ENCODE data around the gene DNAJC24. TPM values are rescaled to one million over a fixed set of nuclear protein-coding genes. Genes with fewer than 3 reads are reported as not detected.

DNAJC24 gene
- total RNA-seq, 2 donors from 2014 or later, result 23.9 to 28.6 TPM

DNA sequence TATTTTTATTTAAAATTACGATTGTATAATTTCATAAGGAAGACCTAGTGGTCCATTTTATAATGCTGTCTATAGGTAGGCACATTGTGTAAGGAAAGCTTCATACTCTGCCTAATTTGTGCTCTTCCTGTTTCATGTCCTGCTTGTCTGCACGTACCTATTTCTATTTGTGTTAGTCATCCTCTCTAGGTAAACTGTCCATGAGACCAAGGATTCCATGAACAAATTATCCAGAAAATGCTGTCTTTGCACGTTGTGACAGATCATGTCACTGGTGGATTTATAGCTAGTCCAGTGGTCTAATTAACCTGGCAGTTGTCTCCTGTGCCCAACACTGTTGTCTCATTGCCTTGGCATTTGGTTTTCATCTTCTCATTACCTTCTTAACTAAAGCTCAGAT is 44.7 kb downstream of the DNAJC24 start:
- H3K4me3 Mint-ChIP-seq, result no peak overlapping the region
- TF ChIP-seq, protein P1, sequence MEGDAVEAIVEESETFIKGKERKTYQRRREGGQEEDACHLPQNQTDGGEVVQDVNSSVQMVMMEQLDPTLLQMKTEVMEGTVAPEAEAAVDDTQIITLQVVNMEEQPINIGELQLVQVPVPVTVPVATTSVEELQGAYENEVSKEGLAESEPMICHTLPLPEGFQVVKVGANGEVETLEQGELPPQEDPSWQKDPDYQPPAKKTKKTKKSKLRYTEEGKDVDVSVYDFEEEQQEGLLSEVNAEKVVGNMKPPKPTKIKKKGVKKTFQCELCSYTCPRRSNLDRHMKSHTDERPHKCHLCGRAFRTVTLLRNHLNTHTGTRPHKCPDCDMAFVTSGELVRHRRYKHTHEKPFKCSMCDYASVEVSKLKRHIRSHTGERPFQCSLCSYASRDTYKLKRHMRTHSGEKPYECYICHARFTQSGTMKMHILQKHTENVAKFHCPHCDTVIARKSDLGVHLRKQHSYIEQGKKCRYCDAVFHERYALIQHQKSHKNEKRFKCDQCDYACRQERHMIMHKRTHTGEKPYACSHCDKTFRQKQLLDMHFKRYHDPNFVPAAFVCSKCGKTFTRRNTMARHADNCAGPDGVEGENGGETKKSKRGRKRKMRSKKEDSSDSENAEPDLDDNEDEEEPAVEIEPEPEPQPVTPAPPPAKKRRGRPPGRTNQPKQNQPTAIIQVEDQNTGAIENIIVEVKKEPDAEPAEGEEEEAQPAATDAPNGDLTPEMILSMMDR (conservative IDR thresholded peaks at IDR 0.05), result no peak
- DNase-seq, result no peak
- no peak overlapping the region for H3K27ac Mint-ChIP-seq
- Histone ChIP-seq H3K4me1 (ENCODE audit: control insufficient read depth, insufficient read depth, low read length) (no peaks in the 10 kb centered on the region), H3K4me3 (ENCODE audit: low read length) (no peak overlapping the region), H3K36me3 (ENCODE audit: control insufficient read depth, insufficient read depth, low read length) (no peaks in the 10 kb centered on the region), H3K9me3 (ENCODE audit: control insufficient read depth, low read length) (peaks cover 14% of the 10 kb centered on the region), H3K9ac (ENCODE audit: extremely low read depth, low read length, poor library complexity, severe bottlenecking) (no peak overlapping the region), H3K27ac (ENCODE audit: low read depth, low read length) (no peak overlapping the region), H3K27me3 (ENCODE audit: control insufficient read depth, insufficient read depth, low read length, poor library complexity, severe bottlenecking) (no peaks in the 10 kb centered on the region)
- H3K36me3 Mint-ChIP-seq (ENCODE audit: low read depth), result peaks cover 20% of the 10 kb centered on the region
- H3K4me1 Mint-ChIP-seq, result peaks cover 15% of the 10 kb centered on the region
- H3K9me3 Mint-ChIP-seq, result peaks cover 10% of the 10 kb centered on the region
- 88 to 91% methylated on average over 2 to 3 of the region's 3 CpGs for WGBS, 2 experiments (ENCODE audit: insufficient coverage in 1 of 2, insufficient read length in 1 of 2)
- no peaks in the 10 kb centered on the region for H3K27me3 Mint-ChIP-seq (ENCODE audit: insufficient read depth)

DNA sequence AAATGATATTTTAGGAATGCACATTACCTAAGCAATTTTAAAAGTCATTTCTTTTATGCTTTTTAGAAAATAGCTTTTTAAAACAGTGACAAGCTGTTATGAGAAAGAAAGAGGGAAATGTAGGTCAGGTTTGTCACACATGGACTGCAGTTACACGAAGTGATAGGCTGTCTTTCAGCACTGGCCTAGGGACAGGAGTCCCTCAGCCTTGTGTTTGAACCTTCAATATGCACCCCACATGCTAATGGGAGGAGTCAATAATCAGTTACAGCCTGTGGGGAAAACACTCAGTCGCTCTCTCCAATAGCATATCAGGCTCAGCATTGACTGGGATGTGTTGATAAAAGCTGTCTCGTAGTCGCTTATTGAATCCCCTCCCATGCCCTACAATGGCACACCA is 45.8 kb downstream of the DNAJC24 start:
- no peak overlapping the region for H3K9ac ChIP-seq (ENCODE audit: extremely low read depth, low read length, poor library complexity, severe bottlenecking)
- Mint-ChIP-seq H3K9me3 (peaks cover 10% of the 10 kb centered on the region), H3K36me3 (ENCODE audit: low read depth) (peaks cover 15% of the 10 kb centered on the region), H3K27ac (no peak overlapping the region), H3K27me3 (ENCODE audit: insufficient read depth) (no peaks in the 10 kb centered on the region), H3K4me1 (peaks cover 26% of the 10 kb centered on the region), H3K4me3 (no peak overlapping the region)
- no peaks in the 10 kb centered on the region for H3K27me3 ChIP-seq (ENCODE audit: control insufficient read depth, insufficient read depth, low read length, poor library complexity, severe bottlenecking)
- H3K4me1 ChIP-seq (ENCODE audit: control insufficient read depth, insufficient read depth, low read length), result no peaks in the 10 kb centered on the region
- peaks cover 11% of the 10 kb centered on the region for H3K9me3 ChIP-seq (ENCODE audit: control insufficient read depth, low read length)
- no peak overlapping the region for H3K4me3 ChIP-seq (ENCODE audit: low read length)
- no peak overlapping the region for H3K27ac ChIP-seq (ENCODE audit: low read depth, low read length)
- no peaks in the 10 kb centered on the region for H3K36me3 ChIP-seq (ENCODE audit: control insufficient read depth, insufficient read depth, low read length)
- TF ChIP-seq, protein P1 (conservative IDR thresholded peaks at IDR 0.05), result no peak
- 87% methylated on average over 4 of the region's 4 CpGs; no CpG with 5 or more reads in 1 of the 2 experiments for WGBS, 2 experiments (ENCODE audit: insufficient coverage in 1 of 2, insufficient read length in 1 of 2)
- no peak for DNase-seq

DNA sequence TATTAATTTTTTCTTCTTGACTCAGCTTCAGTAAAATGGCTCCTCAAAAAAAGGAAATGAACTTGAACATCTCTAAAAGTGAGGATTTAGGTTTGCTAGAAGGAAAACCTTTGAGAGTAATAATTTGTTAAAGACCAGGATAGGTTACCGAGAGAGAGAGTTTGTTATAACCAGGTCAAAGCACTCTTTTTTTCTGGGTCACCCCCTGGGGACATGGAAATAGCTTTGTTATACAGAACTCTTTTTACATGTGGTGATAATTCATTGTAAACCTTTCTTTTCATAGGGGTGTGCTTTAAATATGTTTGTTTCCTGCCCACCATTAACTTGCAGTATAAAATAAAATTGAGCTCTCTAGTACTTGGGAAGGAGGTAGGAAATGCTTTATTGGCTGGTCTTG is 47.7 kb downstream of the DNAJC24 start:
- peaks cover 3% of the 10 kb centered on the region for H3K36me3 Mint-ChIP-seq (ENCODE audit: low read depth)
- H3K4me3 Mint-ChIP-seq, result no peak overlapping the region
- TF ChIP-seq, protein P1 (conservative IDR thresholded peaks at IDR 0.05), result no peak
- no peaks in the 10 kb centered on the region for H3K9me3 Mint-ChIP-seq
- Histone ChIP-seq H3K4me3 (ENCODE audit: low read length) (no peak overlapping the region), H3K27ac (ENCODE audit: low read depth, low read length) (no peak overlapping the region), H3K9me3 (ENCODE audit: control insufficient read depth, low read length) (no peaks in the 10 kb centered on the region), H3K27me3 (ENCODE audit: control insufficient read depth, insufficient read depth, low read length, poor library complexity, severe bottlenecking) (no peaks in the 10 kb centered on the region), H3K36me3 (ENCODE audit: control insufficient read depth, insufficient read depth, low read length) (no peaks in the 10 kb centered on the region), H3K9ac (ENCODE audit: extremely low read depth, low read length, poor library complexity, severe bottlenecking) (no peak overlapping the region), H3K4me1 (ENCODE audit: control insufficient read depth, insufficient read depth, low read length) (peaks cover 5% of the 10 kb centered on the region)
- DNase-seq, result no peak
- WGBS, 2 experiments (ENCODE audit: insufficient coverage in 1 of 2, insufficient read length in 1 of 2), result 20 to 57% methylated on average over 1 of the region's 1 CpG
- H3K27me3 Mint-ChIP-seq (ENCODE audit: insufficient read depth), result no peaks in the 10 kb centered on the region
- peaks cover 43% of the 10 kb centered on the region for H3K4me1 Mint-ChIP-seq
- no peak overlapping the region for H3K27ac Mint-ChIP-seq

Data from endodermal cell (in vitro differentiated cells).